Heart left ventricle (tissue), 16 donors: Measurements from ENCODE around the gene SEZ6L. TPM values are rescaled to one million over a fixed set of nuclear protein-coding genes. Genes with fewer than 3 reads are reported as not detected.

Experiments
- ATAC-seq, 4 donors: fragments of 200-7000 bp; cut with Tn5 transposase; one replicate each; pipeline ENCODE4 v1.9.1; 2020 to 2022; ENCODE audit warnings: moderate library complexity in 4 of 4, mild to moderate bottlenecking in 3 of 4, moderate number of reproducible peaks in 1 of 4
- DNase-seq, 5 donors: peaks; one replicate each; pipeline ENCODE4 v3.0.0-alpha.2; 2020
- H3K27ac ChIP-seq, 12 donors: fragments of 200-600 bp; sonication (generic) in 4 of 12; one replicate each; pipeline versions ENCODE4 v1.5.0 to v1.8.0; 2016 to 2022; ENCODE audit warnings: mild to moderate bottlenecking in 2 of 12
- H3K27me3 ChIP-seq, 9 donors: fragments of 200-600 bp; sonication (generic) in 2 of 9; one replicate each; pipeline versions ENCODE4 v1.5.1 to v1.8.0; 2016 to 2022; ENCODE audit warnings: mild to moderate bottlenecking in 3 of 9
- H3K36me3 ChIP-seq, 9 donors: fragments of 200-600 bp; sonication (generic) in 2 of 9; one replicate each; pipeline versions ENCODE4 v1.5.0 to v1.8.0; 2018 to 2022; ENCODE audit warnings: mild to moderate bottlenecking in 2 of 9
- H3K4me1 ChIP-seq, 12 donors: fragments of 200-600 bp; sonication (generic) in 4 of 12; one replicate each; pipeline versions ENCODE4 v1.5.0 to v1.8.0; 2016 to 2022; ENCODE audit warnings: mild to moderate bottlenecking in 3 of 12
- H3K4me3 ChIP-seq, 12 donors: fragments of 200-600 bp; sonication (generic) in 4 of 12; one replicate each; pipeline versions ENCODE4 v1.5.0 to v1.8.0; 2017 to 2022; ENCODE audit warnings: mild to moderate bottlenecking in 9 of 12, moderate library complexity in 4 of 12
- H3K9me3 ChIP-seq, 12 donors: fragments of 200-600 bp; sonication (generic) in 4 of 12; one replicate each; pipeline versions ENCODE4 v1.5.0 to v1.8.0; 2016 to 2022; ENCODE audit warnings: mild to moderate bottlenecking in 1 of 12
- POLR2A ChIP-seq, 2 donors: fragments of 450-650 bp; IDR thresholded peaks; one replicate each; pipeline ENCODE4 v1.6.1; 2017; ENCODE audit warnings: antibody characterized with exemption in 2 of 2, mild to moderate bottlenecking in 2 of 2, moderate library complexity in 2 of 2
- WGBS, 4 donors: extraction: QIAGEN DNeasy Blood & Tissue Kit in 2 of 4; methylation state at CpG; one replicate each; pipeline versions ENCODE4 v1.1.5 to v1.1.7; 2013 to 2018; 5-methylcytosine and 5-hydroxymethylcytosine counted together
- intact Hi-C, 10 donors: fragments of 100-400 bp; cut with DNase I; formaldehyde crosslinking; loops; one replicate each; pipeline versions ENCODE4 v1.11.1 to v1.14.2; 2022
- polyA plus RNA-seq, 2 donors: library from polyadenylated mRNA; stranded (reverse); fragments of 200-250 nt; gene quantifications; one replicate each; pipeline ENCODE4 v1.2.3, GENCODE V29; 2013
- total RNA-seq, 9 donors: library from RNA; depleted of rRNA in 2 of 9; stranded (reverse); fragments of >200 nt in 2 of 9; fragmentation: NEBNext Ultra II Directional in 3 of 9; extraction: Animal tissue kit (Norgen Biotek cat#: 25700) in 3 of 9; gene quantifications; one replicate each; pipeline versions ENCODE4 v1.1.0 to v1.2.4, GENCODE V29; 2016 to 2023
- TF ChIP-seq, protein P1 (sequence below), 12 donors: fragments of 200-600 bp; sonication (generic) in 4 of 12; IDR thresholded peaks; one replicate each; pipeline versions ENCODE4 v1.5.0 to v1.8.0; 2018 to 2022; ENCODE audit warnings: antibody characterized with exemption in 12 of 12, mild to moderate bottlenecking in 5 of 12
- donor health status: ischemic (EF 13 %, LVEDD 7.1; RV severe dilation, severe dysfunction).
- donor health status: healthy with polysubstance abuse.
- donor health status: DM: no; HTN: yes; CAD: no.
- donor health status: DM: no; HTN: no; CAD: no.
- donor health status: ischemic (EF 25% LVEDD 6.9; RV normal size, moderate dysfunction).
- donor health status: ischemic (EF 25% LVEDD 5.7; RV mildly dilated, moderate dysfunction).
- donor health status: healthy.
- donor health status: DM: yes; HTN: yes; CAD: no.
- donor health status: ischemic (EF 35%, LVEDD 5.7; RV mildly dilated, moderate dysfunction).
- donor health status: nonischemic (EF 11% LVEDD 7.7; RV severe dilation, severe dysfunction).
- donor health status: DM: yes; HTN: yes; CAD: no.
- donor health status: PGD.
- donor health status: ischemic (EF 29% LVEDD 5.4; RV normal size, mild dysfunction).
- donor health status: nonischemic (EF 23%, LVEDD 6.1; RV moderate dilation, normal function).

SEZ6L gene
- total and polyA plus RNA-seq, 11 donors = 0.04 to 1.6 (median 0.17) TPM; not detected in 2

DNA sequence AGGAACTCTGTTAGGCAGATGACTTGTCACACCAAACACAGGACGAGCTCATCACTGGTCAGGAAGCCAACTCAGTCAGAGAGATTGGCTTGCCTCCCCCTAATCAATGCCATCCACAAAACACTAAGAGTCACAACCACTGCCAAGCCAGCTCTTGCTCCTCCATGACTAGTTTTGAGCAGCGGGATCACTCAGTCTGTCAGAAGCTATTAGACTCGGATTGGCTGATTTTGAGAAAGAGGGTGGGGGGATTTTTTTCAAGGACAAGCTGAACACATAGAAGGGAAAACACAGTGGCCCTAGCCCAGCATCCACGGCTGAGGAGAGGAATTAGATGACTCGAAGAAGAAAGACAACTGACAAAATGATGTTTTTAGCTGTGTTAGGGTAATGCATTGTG, 55.9 kb downstream of the SEZ6L start:
- no peak for ATAC-seq
- DNase-seq = no peak
- intact Hi-C loops = no loop called here
- Histone ChIP-seq H3K4me1 (no peaks in the 10 kb centered on the region), H3K36me3 (no peaks in the 10 kb centered on the region), H3K27ac (no peak overlapping the region), H3K27me3 (peaks cover 0 to 20% (median 0%) of the 10 kb centered on the region in 9 donors), H3K9me3 (peaks cover 0 to 4% (median 0%) of the 10 kb centered on the region in 12 donors), H3K4me3 (no peak overlapping the region)
- 56 to 63% (median 58%) methylated on average over 5 of the region's 5 CpGs for WGBS, 4 donors
- TF ChIP-seq, protein P1, sequence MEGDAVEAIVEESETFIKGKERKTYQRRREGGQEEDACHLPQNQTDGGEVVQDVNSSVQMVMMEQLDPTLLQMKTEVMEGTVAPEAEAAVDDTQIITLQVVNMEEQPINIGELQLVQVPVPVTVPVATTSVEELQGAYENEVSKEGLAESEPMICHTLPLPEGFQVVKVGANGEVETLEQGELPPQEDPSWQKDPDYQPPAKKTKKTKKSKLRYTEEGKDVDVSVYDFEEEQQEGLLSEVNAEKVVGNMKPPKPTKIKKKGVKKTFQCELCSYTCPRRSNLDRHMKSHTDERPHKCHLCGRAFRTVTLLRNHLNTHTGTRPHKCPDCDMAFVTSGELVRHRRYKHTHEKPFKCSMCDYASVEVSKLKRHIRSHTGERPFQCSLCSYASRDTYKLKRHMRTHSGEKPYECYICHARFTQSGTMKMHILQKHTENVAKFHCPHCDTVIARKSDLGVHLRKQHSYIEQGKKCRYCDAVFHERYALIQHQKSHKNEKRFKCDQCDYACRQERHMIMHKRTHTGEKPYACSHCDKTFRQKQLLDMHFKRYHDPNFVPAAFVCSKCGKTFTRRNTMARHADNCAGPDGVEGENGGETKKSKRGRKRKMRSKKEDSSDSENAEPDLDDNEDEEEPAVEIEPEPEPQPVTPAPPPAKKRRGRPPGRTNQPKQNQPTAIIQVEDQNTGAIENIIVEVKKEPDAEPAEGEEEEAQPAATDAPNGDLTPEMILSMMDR (IDR thresholded peaks at IDR 0.05) = no peak
- TF ChIP-seq POLR2A (IDR thresholded peaks at IDR 0.05) = no peak

DNA sequence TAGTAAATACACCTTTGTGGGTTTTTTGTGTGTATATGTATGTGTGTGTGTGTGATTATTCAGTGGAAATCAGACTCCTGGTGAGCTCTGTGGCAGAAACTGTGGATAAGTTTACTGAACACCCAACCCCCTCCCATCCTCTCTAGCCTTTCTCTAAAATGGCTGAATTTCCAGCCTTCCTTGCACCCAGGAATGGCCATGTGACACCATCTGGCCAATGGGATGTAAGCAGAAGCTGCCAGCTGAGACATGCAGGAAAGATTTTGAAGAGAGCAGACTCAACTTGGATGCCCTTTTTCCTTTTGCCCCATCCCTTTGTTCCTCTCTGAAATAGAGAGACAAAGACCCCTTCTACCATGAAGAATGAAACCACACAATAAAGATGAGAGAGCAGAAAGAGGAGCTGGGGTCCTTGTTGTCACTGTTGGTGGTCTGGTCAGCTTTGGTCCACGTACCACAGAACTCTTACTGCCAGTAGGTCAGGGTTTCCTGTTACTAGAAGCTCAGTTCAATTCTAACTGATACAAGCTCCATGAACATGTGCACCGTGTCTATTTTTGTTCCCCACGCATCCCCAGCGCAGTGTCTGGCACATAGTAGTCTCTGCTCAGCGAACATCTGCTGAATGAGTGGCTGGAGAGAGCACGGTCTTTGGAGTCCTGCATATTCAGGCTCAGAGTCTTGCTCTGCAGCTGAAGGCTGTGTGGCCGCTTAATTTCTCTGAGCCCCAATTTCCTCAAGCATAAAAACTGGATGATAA, 57.5 kb downstream of the SEZ6L start:
- H3K36me3 ChIP-seq = no peaks in the 10 kb centered on the region
- 76 to 84% (median 78%) methylated on average over 7 of the region's 7 CpGs for WGBS, 4 donors
- ATAC-seq = no peak
- no peak for DNase-seq
- intact Hi-C loops = no loop called here
- H3K4me3 ChIP-seq = no peak overlapping the region
- no peak overlapping the region for H3K27ac ChIP-seq
- H3K9me3 ChIP-seq = peaks cover 0 to 4% (median 0%) of the 10 kb centered on the region in 12 donors
- TF ChIP-seq, protein P1 (IDR thresholded peaks at IDR 0.05) = no peak
- TF ChIP-seq POLR2A (IDR thresholded peaks at IDR 0.05) = no peak
- H3K4me1 ChIP-seq = no peaks in the 10 kb centered on the region
- peaks cover 0 to 28% (median 0%) of the 10 kb centered on the region in 9 donors for H3K27me3 ChIP-seq

DNA sequence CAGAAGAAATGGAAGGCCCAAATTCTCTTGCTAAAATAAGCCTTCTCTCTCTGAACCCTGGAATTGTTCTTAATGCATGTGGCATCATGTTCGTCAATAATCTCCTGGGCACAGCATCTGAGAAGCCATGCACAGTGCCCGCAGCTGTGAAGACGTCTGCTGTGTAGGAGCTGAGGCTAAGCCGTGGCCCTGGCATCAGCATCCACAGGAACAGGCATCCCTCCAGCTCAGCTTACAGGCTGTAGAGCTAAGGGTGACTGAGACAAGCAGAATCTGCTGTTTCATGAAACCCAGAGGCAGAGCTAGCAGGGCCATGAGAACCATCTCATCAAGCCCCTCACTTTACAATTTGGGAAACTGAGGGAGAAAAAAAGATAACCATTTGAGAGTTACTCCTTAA, 60.6 kb downstream of the SEZ6L start:
- H3K4me1 ChIP-seq = no peaks in the 10 kb centered on the region
- H3K27me3 ChIP-seq = peaks cover 0 to 45% (median 0%) of the 10 kb centered on the region in 9 donors
- H3K27ac ChIP-seq = no peak overlapping the region
- intact Hi-C loops = no loop called here
- DNase-seq = no peak
- WGBS, 4 donors = 66 to 87% (median 72%) methylated on average over 4 of the region's 4 CpGs
- TF ChIP-seq POLR2A (IDR thresholded peaks at IDR 0.05) = no peak
- TF ChIP-seq, protein P1 (IDR thresholded peaks at IDR 0.05) = no peak
- no peak for ATAC-seq
- no peak overlapping the region for H3K4me3 ChIP-seq
- no peaks in the 10 kb centered on the region for H3K9me3 ChIP-seq
- H3K36me3 ChIP-seq = no peaks in the 10 kb centered on the region

DNA sequence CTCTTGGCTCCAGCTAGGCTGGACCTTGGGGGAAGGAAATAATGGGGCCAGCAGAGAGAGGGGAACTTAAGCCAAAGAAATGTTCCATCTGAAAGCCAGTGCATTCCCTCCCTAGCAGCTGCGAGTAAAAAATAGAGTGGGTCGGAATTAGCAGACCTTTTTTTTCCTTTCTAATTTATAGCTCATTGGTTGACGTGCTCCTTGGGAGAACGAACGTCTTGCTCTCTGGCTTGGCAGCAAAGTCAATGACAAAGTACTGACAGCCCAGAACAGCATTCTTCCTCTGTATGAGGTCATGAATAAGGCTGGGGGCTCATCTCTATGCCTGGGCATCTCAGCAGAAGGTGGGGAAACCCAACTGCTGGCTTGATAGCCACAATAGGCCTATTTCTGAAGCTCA, 65.0 kb downstream of the SEZ6L start:
- ATAC-seq (no peak), DNase-seq (no peak)
- Histone ChIP-seq H3K27ac (no peak overlapping the region), H3K4me1 (no peaks in the 10 kb centered on the region), H3K36me3 (no peaks in the 10 kb centered on the region), H3K27me3 (peaks cover 0 to 41% (median 4%) of the 10 kb centered on the region in 9 donors), H3K4me3 (no peak overlapping the region), H3K9me3 (no peaks in the 10 kb centered on the region)
- intact Hi-C loops = no loop called here
- WGBS, 4 donors = 48 to 72% (median 53%) methylated on average over 5 of the region's 5 CpGs
- TF ChIP-seq, protein P1 (IDR thresholded peaks at IDR 0.05) = no peak
- no peak for TF ChIP-seq POLR2A (IDR thresholded peaks at IDR 0.05)
